Esophagus squamous epithelium (tissue), 5 donors: ENCODE data around the gene TRAPPC10. TPM values are rescaled to one million over a fixed set of nuclear protein-coding genes. Genes with fewer than 3 reads are reported as not detected.

Experiments used
- DNase-seq: peaks from one replicate; lab custom pipeline; 2025; lab: John Stamatoyannopoulos, UW
- H3K27ac ChIP-seq, 4 donors: fragments of 200-600 bp; sonication (generic); one replicate each; pipeline ENCODE4 v1.5.1; 2016 to 2019; ENCODE audit warnings: mild to moderate bottlenecking in 1 of 4
- H3K27me3 ChIP-seq, 4 donors: fragments of 200-600 bp; sonication (generic); 1 replicate in 3 of 4; 2 replicates in 1 of 4; pipeline versions ENCODE4 v1.5.1 to v1.6.0; 2017 to 2021; ENCODE audit warnings: antibody characterized with exemption in 1 of 4
- H3K36me3 ChIP-seq, 3 donors: fragments of 200-600 bp; sonication (generic); one replicate each; pipeline ENCODE4 v1.5.1; 2016 to 2019
- H3K4me1 ChIP-seq, 3 donors: fragments of 200-600 bp; sonication (generic); one replicate each; pipeline ENCODE4 v1.5.1; 2017 to 2019
- H3K4me3 ChIP-seq, 4 donors: fragments of 200-600 bp; sonication (generic); 1 replicate in 3 of 4; 2 replicates in 1 of 4; pipeline ENCODE4 v1.5.1; 2016 to 2019; ENCODE audit warnings: mild to moderate bottlenecking in 2 of 4, moderate library complexity in 1 of 4
- H3K9me3 ChIP-seq, 3 donors: fragments of 200-600 bp; sonication (generic); one replicate each; pipeline ENCODE4 v1.5.1; 2016 to 2019
- POLR2A ChIP-seq, 4 donors: fragments of 450-650 bp; IDR thresholded peaks; one replicate each; pipeline ENCODE4 v1.6.1; 2017; ENCODE audit warnings: antibody characterized with exemption in 4 of 4, mild to moderate bottlenecking in 4 of 4, moderate library complexity in 3 of 4
- WGBS, 2 donors: methylation state at CpG; one replicate each; pipeline ENCODE4 v1.1.5; 2018; 5-methylcytosine and 5-hydroxymethylcytosine counted together
- intact Hi-C: fragments of 100-400 bp; cut with DNase I; formaldehyde crosslinking; loops from one replicate; pipeline ENCODE4 v1.15.0; 2022
- total RNA-seq, 4 donors: library from RNA; depleted of rRNA; stranded (reverse); fragments of >200 nt; gene quantifications; one replicate each; pipeline ENCODE4 v1.1.0, GENCODE V29; 2016
- TF ChIP-seq, protein P1 (sequence below), 6 experiments: fragments of 450-650 bp in 4 of 6; fragments of 200-600 bp in 2 of 6; sonication (generic) in 2 of 6; IDR thresholded peaks; one replicate each; pipeline ENCODE4 v1.5.1; 2016 to 2019; ENCODE audit warnings: antibody characterized with exemption in 6 of 6, mild to moderate bottlenecking in 4 of 6, moderate library complexity in 4 of 6
- donor health status: DM: yes; HTN: yes; CAD: no.

The TRAPPC10 gene
- total RNA-seq, 4 donors from 2014 or later = 16.8 to 26.6 (median 20.7) TPM

DNA sequence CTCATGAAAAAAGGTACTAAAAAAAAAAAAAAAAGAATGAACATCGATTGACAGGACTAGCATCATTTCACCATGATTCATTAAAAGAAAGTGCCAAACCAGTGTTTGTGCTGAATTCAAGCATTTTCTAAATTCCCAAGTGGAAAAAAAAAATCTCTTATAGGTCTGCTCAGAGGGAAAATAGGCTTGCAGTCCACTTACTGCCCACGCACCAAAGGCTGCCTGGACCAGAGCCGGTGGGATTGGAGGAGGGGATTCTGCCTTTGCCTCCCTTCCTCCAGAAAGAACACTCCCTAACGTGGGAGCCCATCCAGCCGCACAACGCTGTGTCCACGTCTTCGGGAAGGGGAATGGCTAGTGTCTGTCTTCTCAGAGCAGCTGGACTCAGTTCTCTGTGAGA lies 5.5 kb upstream of the TRAPPC10 start:
- 79 to 85% methylated on average over 8 of the region's 8 CpGs for WGBS, 2 donors
- no peaks in the 10 kb centered on the region for H3K36me3 ChIP-seq
- no peak overlapping the region for H3K4me3 ChIP-seq
- no peak for TF ChIP-seq POLR2A (IDR thresholded peaks at IDR 0.05)
- TF ChIP-seq, protein P1, sequence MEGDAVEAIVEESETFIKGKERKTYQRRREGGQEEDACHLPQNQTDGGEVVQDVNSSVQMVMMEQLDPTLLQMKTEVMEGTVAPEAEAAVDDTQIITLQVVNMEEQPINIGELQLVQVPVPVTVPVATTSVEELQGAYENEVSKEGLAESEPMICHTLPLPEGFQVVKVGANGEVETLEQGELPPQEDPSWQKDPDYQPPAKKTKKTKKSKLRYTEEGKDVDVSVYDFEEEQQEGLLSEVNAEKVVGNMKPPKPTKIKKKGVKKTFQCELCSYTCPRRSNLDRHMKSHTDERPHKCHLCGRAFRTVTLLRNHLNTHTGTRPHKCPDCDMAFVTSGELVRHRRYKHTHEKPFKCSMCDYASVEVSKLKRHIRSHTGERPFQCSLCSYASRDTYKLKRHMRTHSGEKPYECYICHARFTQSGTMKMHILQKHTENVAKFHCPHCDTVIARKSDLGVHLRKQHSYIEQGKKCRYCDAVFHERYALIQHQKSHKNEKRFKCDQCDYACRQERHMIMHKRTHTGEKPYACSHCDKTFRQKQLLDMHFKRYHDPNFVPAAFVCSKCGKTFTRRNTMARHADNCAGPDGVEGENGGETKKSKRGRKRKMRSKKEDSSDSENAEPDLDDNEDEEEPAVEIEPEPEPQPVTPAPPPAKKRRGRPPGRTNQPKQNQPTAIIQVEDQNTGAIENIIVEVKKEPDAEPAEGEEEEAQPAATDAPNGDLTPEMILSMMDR (IDR thresholded peaks at IDR 0.05) = no peak
- no peak for DNase-seq
- peak overlapping the region in 1 of 4 donors; percentile 29 for H3K27ac ChIP-seq
- peaks cover 0 to 9% (median 3%) of the 10 kb centered on the region in 3 donors for H3K4me1 ChIP-seq
- H3K9me3 ChIP-seq = no peaks in the 10 kb centered on the region
- H3K27me3 ChIP-seq = no peaks in the 10 kb centered on the region
- intact Hi-C loops = no loop called here

DNA sequence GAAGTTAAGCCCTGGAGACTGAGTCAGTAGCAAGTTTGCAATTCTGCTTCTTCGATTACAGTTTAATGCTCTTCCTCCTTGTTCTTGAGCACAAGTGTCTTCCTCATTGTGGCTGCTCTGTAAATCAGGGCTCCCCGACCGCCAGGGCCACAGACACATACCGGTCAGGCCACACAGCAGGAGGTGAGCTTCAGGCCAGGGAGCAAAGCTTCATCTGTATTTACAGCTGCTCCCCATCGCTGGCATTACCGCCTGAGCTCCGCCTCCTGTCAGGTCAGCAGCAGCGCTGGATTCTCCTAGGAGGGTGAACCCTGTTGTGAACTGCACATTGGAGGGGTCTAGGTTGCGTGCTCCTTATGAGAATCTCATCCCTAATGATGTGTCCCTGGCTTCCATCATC lies 1.7 kb upstream of the TRAPPC10 start:
- peaks cover 19 to 35% (median 23%) of the 10 kb centered on the region in 3 donors for H3K4me1 ChIP-seq
- no peaks in the 10 kb centered on the region for H3K36me3 ChIP-seq
- no peak overlapping the region for H3K27ac ChIP-seq
- DNase-seq = no peak
- intact Hi-C loops = no loop called here
- TF ChIP-seq, protein P1 (IDR thresholded peaks at IDR 0.05) = no peak
- no peak for TF ChIP-seq POLR2A (IDR thresholded peaks at IDR 0.05)
- WGBS, 2 donors = 85 to 92% methylated on average over 4 to 7 of the region's 9 CpGs
- no peaks in the 10 kb centered on the region for H3K27me3 ChIP-seq
- H3K9me3 ChIP-seq = no peaks in the 10 kb centered on the region
- no peak overlapping the region for H3K4me3 ChIP-seq

DNA sequence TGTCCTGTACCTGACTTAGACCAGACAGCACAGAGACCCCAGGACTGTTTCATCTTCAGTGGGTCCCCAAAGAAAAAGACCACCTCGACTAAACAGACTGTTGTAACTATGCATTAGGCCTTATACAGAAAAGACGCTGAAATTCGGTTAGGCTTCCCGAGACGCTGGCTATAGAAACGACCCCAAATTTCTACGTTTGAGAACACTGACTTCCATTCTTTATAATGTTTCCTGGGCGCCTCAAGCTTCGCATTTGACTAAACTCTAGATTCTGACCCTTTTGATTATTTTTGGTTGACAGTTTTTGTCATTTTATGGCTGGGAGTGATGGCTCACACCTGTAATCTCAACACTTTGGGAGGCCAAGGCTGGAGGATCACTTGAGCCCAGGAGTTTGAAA lies 986 bp upstream of the TRAPPC10 start:
- peak overlapping the region in 3 of 4 donors; percentile 90 to 92 (median 91) for H3K27ac ChIP-seq

DNA sequence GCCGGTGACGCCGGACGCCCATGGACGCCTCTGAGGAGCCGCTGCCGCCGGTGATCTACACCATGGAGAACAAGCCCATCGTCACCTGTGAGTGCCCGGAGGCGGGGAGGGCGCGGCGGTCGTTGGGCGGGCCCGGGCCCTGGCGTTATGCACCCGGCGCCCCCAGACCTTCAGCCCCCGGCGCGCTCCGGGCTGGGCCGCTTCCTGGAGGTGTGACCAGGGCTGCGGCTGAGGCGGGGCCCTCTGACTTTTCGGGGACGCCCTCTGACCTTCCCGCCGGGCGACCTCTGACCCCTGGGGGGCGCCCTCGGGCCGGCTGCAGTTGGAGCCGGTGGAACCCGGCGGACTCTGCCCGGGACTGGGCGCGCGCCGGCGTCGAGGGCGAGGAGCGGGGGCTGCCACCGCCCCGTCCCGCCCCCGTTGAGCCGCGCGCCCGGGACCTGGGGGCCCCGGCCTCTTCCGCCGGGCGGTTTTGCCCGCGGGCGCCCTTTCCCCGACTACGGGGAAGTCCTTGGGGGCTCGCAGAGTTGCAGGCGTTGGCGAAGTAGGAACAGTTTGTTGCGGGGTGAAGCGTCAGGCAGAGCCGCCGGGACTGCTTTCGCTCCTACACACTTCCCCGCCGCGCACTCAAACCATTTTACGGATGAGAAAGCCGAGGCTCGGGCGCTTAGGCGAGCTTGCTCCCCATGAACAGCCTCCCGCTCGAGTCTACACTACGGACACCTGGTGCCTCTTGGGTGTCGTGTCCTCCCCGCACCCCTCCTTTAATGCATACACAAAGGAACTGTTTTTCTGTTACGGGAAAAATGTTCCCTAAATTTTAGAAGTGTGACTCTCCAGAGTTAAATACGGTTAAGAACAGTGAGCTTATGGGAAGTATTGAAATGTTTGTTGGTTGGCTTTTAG lies 618 bp downstream of the TRAPPC10 start:
- 0 to 1% methylated on average over 15 to 24 of the region's 87 CpGs for WGBS, 2 donors
- DNase-seq = no peak
- Histone ChIP-seq H3K36me3 (no peaks in the 10 kb centered on the region), H3K27me3 (no peaks in the 10 kb centered on the region), H3K4me3 (peak overlapping the region; percentile 63 to 98 (median 78)), H3K27ac (peak overlapping the region; percentile 86 to 98 (median 92)), H3K4me1 (peaks cover 19 to 55% (median 23%) of the 10 kb centered on the region in 3 donors), H3K9me3 (no peaks in the 10 kb centered on the region)
- intact Hi-C loops = no loop called here
- TF ChIP-seq, protein P1 (IDR thresholded peaks at IDR 0.05) = peak in 2 of 6 experiments; percentile 7 to 18
- TF ChIP-seq POLR2A (IDR thresholded peaks at IDR 0.05) = no peak

More for the DNA sequence above, 986 bp upstream of the TRAPPC10 start:
- Histone ChIP-seq H3K27me3 (no peaks in the 10 kb centered on the region), H3K4me3 (peak overlapping the region; percentile 63 to 98 (median 78)), H3K9me3 (no peaks in the 10 kb centered on the region), H3K4me1 (peaks cover 19 to 42% (median 23%) of the 10 kb centered on the region in 3 donors), H3K36me3 (no peaks in the 10 kb centered on the region)
- intact Hi-C loops = no loop called here
- TF ChIP-seq, protein P1 (IDR thresholded peaks at IDR 0.05) = no peak
- no peak for TF ChIP-seq POLR2A (IDR thresholded peaks at IDR 0.05)
- no peak for DNase-seq
- WGBS, 2 donors = 68 to 69% methylated on average over 9 of the region's 9 CpGs
